Neural cell (in vitro differentiated cells): ENCODE results near the gene HBEGF. TPM values are rescaled to one million over a fixed set of nuclear protein-coding genes. Genes with fewer than 3 reads are reported as not detected.

Experiments used
- H2AFZ ChIP-seq: fragments of 200-600, 300-800 bp; sonication (generic), shearing (Covaris generic); 2 replicates; pipeline ENCODE4 v1.6.0; 2014; ENCODE audit warnings: low read depth, mild to moderate bottlenecking, antibody characterized with exemption, low read length, moderate library complexity
- H3F3A ChIP-seq: fragments of 200-600 bp; shearing (Covaris generic); 2 replicates; pipeline ENCODE4 v1.6.1; 2016; ENCODE audit warnings: mild to moderate bottlenecking, moderate library complexity, mixed read lengths, antibody characterized with exemption, low read length; ENCODE audit not compliant: insufficient read depth, poor library complexity, severe bottlenecking
- H3K27ac ChIP-seq: fragments of 200-600, 300-800 bp; sonication (generic), shearing (Covaris generic); 2 replicates; pipeline ENCODE4 v1.5.1; 2014; ENCODE audit warnings: mild to moderate bottlenecking, low read length, moderate library complexity
- H3K27me3 ChIP-seq: fragments of 300-800, 200-600 bp; sonication (generic), shearing (Covaris generic); 2 replicates; pipeline ENCODE4 v1.6.0; 2014; ENCODE audit warnings: mild to moderate bottlenecking, low read depth, low read length, moderate library complexity; ENCODE audit not compliant: insufficient read depth
- H3K36me3 ChIP-seq: fragments of 300-800, 200-600 bp; sonication (generic), shearing (Covaris generic); 2 replicates; pipeline ENCODE4 v1.5.1; 2014; ENCODE audit warnings: mild to moderate bottlenecking, antibody characterized with exemption, low read length, moderate library complexity; ENCODE audit not compliant: insufficient read depth
- H3K4me2 ChIP-seq: fragments of 300-800, 200-600 bp; sonication (generic), shearing (Covaris generic); 2 replicates; pipeline ENCODE4 v1.6.0; 2014; ENCODE audit warnings: mild to moderate bottlenecking, low read length
- H3K4me3 ChIP-seq: fragments of 300-800, 200-600 bp; sonication (generic), shearing (Covaris generic); 2 replicates; pipeline ENCODE4 v1.5.1; 2014; ENCODE audit warnings: mild to moderate bottlenecking, low read length, moderate library complexity
- H3K79me2 ChIP-seq: fragments of 200-600 bp; shearing (Covaris generic); replicated peaks from 2 replicates; pipeline ENCODE4 v1.6.0; 2014; ENCODE audit warnings: mild to moderate bottlenecking, low read length, moderate library complexity; ENCODE audit not compliant: insufficient read depth
- H3K9ac ChIP-seq: fragments of 300-800, 200-600 bp; sonication (generic), shearing (Covaris generic); 2 replicates; pipeline ENCODE4 v1.6.1; 2016; ENCODE audit warnings: mild to moderate bottlenecking, low read length, mixed read lengths
- H3K9me2 ChIP-seq: fragments of 200-600 bp; shearing (Covaris generic); 2 replicates; pipeline ENCODE4 v1.6.1; 2016; ENCODE audit warnings: mild to moderate bottlenecking, low read length, mixed read lengths; ENCODE audit not compliant: insufficient read depth
- H3K9me3 ChIP-seq: fragments of 200-600, 300-800 bp; sonication (generic), shearing (Covaris generic); 2 replicates; pipeline ENCODE4 v1.6.1; 2016; ENCODE audit warnings: mild to moderate bottlenecking, mixed run types, low read length, moderate library complexity, mixed read lengths
- H4K20me1 ChIP-seq: fragments of 200-600 bp; shearing (Covaris generic); 2 replicates; pipeline ENCODE4 v1.6.1; 2016; ENCODE audit warnings: mild to moderate bottlenecking, mixed run types; ENCODE audit not compliant: insufficient read depth
- CTCF ChIP-seq: fragments of 450-650 bp; IDR thresholded peaks from 2 replicates; pipeline ENCODE4 v1.5.1; 2014; ENCODE audit warnings: antibody characterized with exemption, mild to moderate bottlenecking, moderate library complexity; ENCODE audit not compliant: poor library complexity, severe bottlenecking
- EP300 ChIP-seq: fragments of 450-650 bp; conservative IDR thresholded peaks from 2 replicates; pipeline ENCODE4 v1.6.1; 2014; ENCODE audit warnings: antibody characterized with exemption, mild to moderate bottlenecking, moderate library complexity; ENCODE audit not compliant: poor library complexity, severe bottlenecking
- EZH2 ChIP-seq: fragments of 200-600, 300-800 bp; shearing (Covaris generic), sonication (generic); IDR thresholded peaks from 2 replicates; pipeline ENCODE4 v1.6.1; 2014; ENCODE audit warnings: antibody characterized with exemption, low read length, borderline replicate concordance, mild to moderate bottlenecking; ENCODE audit not compliant: insufficient read depth, poor library complexity, severe bottlenecking
- MXI1 ChIP-seq: fragments of 450-650 bp; conservative IDR thresholded peaks from 2 replicates; pipeline ENCODE4 v1.6.1; 2014; ENCODE audit warnings: antibody characterized with exemption, mild to moderate bottlenecking; ENCODE audit not compliant: poor library complexity, severe bottlenecking
- POLR2AphosphoS5 ChIP-seq: IDR thresholded peaks from 2 replicates; pipeline ENCODE4 v1.6.1; 2012
- RAD21 ChIP-seq: fragments of 450-650 bp; conservative IDR thresholded peaks from 2 replicates; pipeline ENCODE4 v1.6.1; 2014; ENCODE audit warnings: antibody characterized with exemption, mild to moderate bottlenecking, moderate library complexity
- REST ChIP-seq: IDR thresholded peaks from 2 replicates; pipeline ENCODE4 v1.6.1; 2012; ENCODE audit warnings: borderline replicate concordance
- SMC3 ChIP-seq: fragments of 450-650 bp; conservative IDR thresholded peaks from 2 replicates; pipeline ENCODE4 v1.6.1; 2014; ENCODE audit warnings: antibody characterized with exemption, mild to moderate bottlenecking, moderate library complexity; ENCODE audit not compliant: poor library complexity
- TAF1 ChIP-seq: IDR thresholded peaks from 2 replicates; pipeline ENCODE4 v1.6.1; 2012; ENCODE audit warnings: low read depth
- polyA plus RNA-seq: library from polyadenylated mRNA; depleted of rRNA; stranded (reverse); fragments of >200 nt; gene quantifications from 2 replicates; pipeline ENCODE4 v1.2.3, GENCODE V29; 2014

The HBEGF gene
- polyA plus RNA-seq, 1 donor from 2014 or later = 9.8 TPM

GRCh38 chr5:140341591-140341990 lies 4.8 kb downstream of the HBEGF start:
- no peaks in the 10 kb centered on the region for H3F3A ChIP-seq
- no peaks in the 10 kb centered on the region for H3K9me2 ChIP-seq
- H3K79me2 ChIP-seq = no peaks in the 10 kb centered on the region
- H3K9ac ChIP-seq = no peak overlapping the region
- H3K9me3 ChIP-seq = no peaks in the 10 kb centered on the region
- H4K20me1 ChIP-seq = no peaks in the 10 kb centered on the region
- no peak overlapping the region for H2AFZ ChIP-seq
- H3K27ac ChIP-seq = no peak overlapping the region
- no peaks in the 10 kb centered on the region for H3K27me3 ChIP-seq
- H3K4me2 ChIP-seq = no peak overlapping the region
- no peak for TF ChIP-seq SMC3
- TF ChIP-seq POLR2AphosphoS5 = no peak
- TF ChIP-seq EP300 = no peak
- no peak for TF ChIP-seq REST
- TF ChIP-seq EZH2 = no peak
- TF ChIP-seq MXI1 = no peak
- H3K4me3 ChIP-seq = no peak overlapping the region
- H3K36me3 ChIP-seq = no peaks in the 10 kb centered on the region

GRCh38 chr5:140340605-140341121 lies 5.7 kb downstream of the HBEGF start:
- Histone ChIP-seq H4K20me1 (no peaks in the 10 kb centered on the region), H3K4me2 (no peak overlapping the region), H2AFZ (no peak overlapping the region), H3F3A (no peaks in the 10 kb centered on the region), H3K79me2 (no peaks in the 10 kb centered on the region), H3K27ac (no peak overlapping the region), H3K9me3 (no peaks in the 10 kb centered on the region), H3K9ac (no peak overlapping the region), H3K27me3 (no peaks in the 10 kb centered on the region), H3K36me3 (no peaks in the 10 kb centered on the region), H3K9me2 (no peaks in the 10 kb centered on the region), H3K4me3 (no peak overlapping the region)
- TF ChIP-seq TAF1 (no peak), CTCF (no peak), REST (no peak), EZH2 (no peak), RAD21 (no peak), SMC3 (no peak), EP300 (no peak)
